AML-193 (cell line): Measurements from ENCODE around the gene RABIF.
"Not testable (repeated sequence)": the region's sequence is repeated elsewhere in the genome, so short reads cannot be mapped to it uniquely, and the experiment has no call there.

Experiments
- DNase-seq, 2 experiments: peaks; one replicate each; lab custom pipeline; 2025; lab: John Stamatoyannopoulos, UW

Gene RABIF

DNA sequence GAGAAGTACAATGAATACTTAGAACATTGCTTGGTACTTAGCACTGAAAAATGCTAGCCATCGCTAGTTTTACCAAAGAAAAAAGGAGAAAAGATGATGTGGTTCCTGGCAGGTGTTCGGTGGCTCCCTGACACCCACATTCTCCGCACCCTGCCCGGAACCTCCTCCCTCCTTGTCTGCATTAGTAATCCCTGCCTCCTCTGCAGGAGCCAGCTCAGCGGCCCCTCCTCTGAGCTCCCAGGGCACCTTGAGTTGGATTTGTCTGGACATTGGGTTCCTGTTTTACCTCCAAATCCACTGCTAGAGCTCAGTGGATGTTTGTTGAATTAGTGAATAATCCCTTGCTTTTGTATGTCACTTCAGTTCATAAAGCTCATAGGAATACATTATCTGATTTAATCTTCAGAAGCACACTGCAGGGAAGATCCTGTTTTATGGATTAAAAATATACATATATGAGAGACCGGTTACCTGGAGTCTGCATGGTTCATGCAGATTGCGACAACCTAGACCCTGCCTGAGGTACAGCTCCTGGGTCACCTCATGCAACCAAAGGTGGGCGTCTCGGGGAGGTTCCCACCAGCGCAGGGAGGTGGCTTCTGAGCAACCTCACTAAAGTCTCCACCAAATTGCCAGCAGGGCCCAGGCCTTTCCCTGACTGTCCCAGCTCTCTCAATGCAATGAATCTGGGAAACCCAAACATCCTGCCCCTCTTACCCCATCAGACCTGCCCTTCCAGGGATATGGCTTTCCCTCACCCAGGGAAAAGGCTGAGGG, 54.0 kb downstream of the RABIF start:
- no peak for DNase-seq

DNA sequence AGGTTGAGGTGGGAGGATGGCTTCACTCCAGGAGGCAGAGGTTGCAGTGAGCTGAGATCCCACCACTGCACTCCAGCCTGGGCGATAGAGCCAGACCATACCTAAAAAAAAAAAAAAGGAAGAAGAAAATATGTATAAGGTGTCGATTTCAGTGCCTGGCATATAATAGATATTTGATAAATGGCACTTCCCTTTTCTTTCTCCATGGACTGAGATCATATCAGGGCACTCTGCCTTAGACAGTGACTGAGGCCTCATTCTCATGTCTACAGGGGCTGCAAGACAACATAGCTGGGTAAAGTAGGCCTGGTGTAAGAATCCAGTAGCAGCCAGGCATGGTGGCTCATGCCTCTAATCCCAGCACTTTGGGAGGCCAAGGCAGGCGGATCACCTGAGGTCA, 57.0 kb downstream of the RABIF start:
- no peak for DNase-seq

DNA sequence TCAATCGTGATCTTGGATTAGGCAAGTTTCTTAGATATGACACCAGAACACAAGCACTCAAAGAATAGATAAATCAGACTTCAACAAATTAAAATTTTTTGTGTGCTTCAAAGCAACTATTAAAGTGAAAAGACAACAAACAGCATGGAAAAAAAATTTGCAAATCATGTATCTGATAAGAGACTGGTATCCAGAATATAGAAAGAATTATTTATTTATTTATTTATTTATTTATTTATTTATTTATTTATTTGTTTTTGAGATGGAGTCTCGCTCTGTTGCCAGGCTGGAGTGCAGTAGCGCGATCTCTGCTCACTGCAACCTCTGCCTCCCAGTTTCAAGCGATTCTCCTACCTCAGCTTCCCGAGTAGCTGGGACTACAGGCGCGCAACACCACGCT, 59.7 kb downstream of the RABIF start:
- not testable (repeated sequence) for DNase-seq
